GM10847 (cell line): ENCODE measurements around the gene ISL1.

Experiments
- POLR2A ChIP-seq: IDR thresholded peaks from 2 replicates; pipeline ENCODE4 v1.6.1; 2011; ENCODE audit not compliant: insufficient read length; ENCODE audit errors: extremely low read depth

Gene ISL1

DNA sequence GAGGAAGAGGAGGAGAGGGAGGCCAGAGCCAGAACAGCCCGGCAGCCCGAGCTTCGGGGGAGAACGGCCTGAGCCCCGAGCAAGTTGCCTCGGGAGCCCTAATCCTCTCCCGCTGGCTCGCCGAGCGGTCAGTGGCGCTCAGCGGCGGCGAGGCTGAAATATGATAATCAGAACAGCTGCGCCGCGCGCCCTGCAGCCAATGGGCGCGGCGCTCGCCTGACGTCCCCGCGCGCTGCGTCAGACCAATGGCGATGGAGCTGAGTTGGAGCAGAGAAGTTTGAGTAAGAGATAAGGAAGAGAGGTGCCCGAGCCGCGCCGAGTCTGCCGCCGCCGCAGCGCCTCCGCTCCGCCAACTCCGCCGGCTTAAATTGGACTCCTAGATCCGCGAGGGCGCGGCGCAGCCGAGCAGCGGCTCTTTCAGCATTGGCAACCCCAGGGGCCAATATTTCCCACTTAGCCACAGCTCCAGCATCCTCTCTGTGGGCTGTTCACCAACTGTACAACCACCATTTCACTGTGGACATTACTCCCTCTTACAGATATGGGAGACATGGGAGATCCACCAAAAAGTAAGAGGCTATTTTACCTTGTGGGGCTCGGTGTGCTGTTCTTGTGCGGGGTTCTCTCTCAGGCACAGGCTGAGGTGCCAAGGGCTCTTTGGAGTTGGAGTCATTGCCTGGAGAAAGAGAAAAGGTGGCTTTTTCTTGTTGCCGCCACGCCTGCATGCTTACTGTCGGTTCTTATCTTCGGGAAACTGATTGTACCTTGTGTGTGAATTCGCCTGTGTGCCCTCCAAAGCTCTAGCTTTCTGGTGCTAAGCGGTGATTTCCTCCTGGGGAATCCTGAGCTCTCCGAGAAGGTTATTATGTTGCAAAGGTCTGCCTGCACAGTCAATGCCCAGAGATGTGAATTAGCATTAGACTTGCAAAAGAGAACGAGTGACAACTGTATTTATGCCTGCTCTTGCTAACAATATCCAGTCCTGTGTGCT is at the start of gene ISL1:
Gene ISL1, plus strand, starts transcription at position 318 of the 991 bp plus-strand sequence. Its CDS starts 224 bp downstream, at position 542.
- no peak for TF ChIP-seq POLR2A

DNA sequence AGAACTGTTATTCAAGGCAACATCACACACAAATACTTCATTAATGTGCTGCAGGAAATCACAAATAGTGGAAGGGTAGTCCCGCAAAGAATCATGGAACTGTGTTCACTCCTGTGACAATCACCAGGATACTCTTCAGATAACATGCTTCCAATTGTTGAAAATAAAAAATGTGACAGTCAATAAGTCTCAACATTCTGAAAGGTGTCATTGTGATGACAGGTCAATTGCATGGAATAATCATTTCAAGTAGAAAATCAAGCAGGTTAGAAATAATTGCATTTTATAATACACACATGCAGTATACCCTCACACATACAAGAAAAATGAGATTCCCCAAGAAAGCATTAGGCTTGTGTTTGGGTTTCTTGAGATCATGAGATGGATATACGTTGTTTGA is 46.4 kb upstream of the ISL1 start:
- TF ChIP-seq POLR2A: no peak

DNA sequence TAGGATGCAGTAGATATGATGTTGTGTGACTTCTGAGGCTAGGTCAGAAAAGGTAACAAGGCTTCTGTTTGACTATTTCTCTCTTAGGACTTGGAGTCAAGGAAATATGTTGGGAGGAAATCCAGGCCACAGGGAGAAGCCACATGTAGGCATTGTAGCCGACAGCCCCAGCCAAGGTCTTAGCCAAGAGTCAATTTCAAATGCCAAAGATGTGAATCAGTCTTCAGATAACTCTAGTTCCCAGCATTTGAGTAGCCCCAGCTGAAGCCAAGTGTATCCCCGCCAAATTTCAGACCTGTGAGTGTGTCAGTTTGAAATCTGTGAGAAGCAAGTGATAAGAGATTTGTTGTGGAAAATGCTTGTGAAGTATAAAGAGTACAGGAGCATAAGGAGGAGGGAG is 38.1 kb upstream of the ISL1 start:
- TF ChIP-seq POLR2A: no peak

DNA sequence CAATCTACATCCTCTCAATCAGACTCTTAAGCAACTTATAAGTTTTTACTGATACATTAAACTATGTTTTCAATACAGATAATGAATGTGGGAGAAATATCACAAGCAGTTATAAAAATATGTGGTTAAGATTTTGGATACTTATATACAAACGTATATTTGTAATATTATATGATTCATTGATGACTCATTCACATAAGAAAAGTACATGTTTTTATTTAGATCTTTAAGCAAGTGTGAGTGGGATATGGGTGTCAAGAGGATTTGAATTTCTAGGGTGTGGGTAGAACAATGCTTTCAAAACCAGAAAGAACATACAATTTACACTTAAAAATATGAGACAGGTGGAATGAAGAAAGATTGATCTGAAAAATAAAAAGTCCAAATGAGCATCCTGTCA is 36.1 kb upstream of the ISL1 start:
- no peak for TF ChIP-seq POLR2A

DNA sequence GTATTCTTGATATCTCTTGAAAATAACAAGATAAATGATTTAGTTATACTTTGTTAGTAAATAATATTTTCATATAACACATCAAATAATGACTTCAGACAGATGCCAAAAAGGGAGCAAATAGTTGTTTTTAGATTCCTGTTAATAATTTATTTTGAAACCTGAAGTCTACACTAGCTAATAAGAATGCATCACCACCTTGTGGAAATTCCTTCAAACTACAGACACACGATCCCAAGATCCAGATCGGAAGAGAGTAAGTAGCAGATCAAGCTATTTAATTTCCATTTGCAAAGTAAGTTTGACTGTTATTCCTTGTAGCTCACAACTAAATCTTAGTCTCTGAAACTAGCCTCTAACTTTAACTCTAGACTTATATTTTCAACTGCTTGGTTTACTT is 35.5 kb upstream of the ISL1 start:
- TF ChIP-seq POLR2A: no peak

DNA sequence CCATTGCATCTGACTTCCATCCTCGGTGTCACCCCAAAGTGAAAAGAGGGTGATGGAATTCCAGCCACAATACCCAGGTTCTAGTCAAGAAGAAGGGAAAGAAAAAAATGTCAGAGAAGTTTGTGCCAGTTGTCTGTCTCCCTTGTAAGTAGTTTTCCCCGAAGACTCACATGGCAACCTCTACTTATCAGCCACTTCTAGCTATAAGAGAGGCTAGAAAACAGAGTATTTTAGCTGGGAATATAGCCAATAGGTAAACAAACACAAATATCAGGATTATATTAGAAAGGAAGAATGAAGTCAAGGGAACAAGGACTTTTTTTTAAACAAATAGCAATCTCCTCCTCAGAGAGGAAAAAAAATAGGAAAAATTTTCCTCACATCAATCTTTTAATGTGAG is 12.2 kb upstream of the ISL1 start:
- TF ChIP-seq POLR2A: no peak

DNA sequence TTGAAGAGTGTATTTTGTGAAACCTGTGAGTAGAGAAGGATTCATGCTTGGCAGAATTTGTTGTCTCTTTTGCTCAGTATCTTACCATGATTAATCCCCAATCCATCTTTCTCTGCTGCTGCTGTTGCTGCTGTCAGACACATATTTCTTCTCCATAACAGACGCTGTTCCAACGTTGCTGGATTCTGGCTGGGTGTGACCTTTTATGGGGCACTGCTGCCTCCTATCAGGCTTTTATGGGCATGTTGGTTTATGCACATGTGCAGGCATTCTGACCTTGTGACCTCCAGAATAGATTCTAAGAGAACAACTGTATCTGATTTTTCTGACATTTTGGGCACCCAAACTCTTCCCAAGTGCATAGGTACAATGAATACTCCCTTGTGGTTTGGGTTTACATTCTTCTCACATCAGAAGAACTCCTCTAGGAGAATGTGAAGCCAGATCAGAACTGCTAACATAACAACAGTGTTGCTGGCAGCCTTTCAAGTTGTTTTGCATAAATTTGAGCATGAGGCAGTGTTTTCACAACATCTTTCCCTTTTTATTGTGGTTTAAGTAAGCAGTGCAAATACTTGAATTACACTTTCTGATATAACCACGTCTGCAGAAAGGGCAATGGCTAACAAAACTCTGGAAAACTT is 9.2 kb upstream of the ISL1 start:
- no peak for TF ChIP-seq POLR2A

DNA sequence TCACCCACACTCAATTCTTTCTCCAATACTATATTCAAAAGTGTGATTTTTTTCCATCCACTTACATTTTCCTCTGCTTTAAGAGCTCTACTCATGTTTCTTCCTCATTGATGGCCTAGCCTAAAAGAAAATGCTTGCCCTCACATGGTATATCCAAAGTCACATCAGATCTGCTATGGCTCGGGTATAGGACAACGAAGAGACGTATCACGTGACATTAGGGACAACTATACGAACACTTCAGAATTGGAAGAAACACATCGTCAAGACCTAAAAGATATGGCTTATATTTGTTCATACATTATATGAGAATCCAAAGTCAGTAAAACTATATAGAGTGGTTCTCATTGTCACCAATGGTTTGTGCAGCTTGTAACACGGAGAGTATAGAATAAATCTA is 8.2 kb upstream of the ISL1 start:
- no peak for TF ChIP-seq POLR2A

DNA sequence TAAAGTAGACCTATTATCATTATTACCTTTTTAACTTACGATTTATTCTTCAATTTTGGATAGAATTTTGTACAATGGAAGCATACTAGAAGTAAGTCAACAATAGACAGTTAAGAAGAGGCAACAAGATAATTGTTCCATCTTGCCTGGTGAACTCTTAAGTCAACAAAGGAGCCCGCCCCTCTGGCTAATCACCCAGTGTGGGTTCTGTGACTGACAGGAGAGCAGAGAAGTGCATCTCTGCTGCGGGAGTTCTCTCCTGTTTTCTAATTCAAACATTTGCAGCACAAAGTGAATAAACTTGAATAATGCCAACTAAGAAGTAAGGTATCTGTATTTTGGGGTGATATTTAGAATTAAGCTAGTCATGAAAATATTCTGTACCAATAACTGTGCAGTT is 6.7 kb upstream of the ISL1 start:
- TF ChIP-seq POLR2A: no peak

DNA sequence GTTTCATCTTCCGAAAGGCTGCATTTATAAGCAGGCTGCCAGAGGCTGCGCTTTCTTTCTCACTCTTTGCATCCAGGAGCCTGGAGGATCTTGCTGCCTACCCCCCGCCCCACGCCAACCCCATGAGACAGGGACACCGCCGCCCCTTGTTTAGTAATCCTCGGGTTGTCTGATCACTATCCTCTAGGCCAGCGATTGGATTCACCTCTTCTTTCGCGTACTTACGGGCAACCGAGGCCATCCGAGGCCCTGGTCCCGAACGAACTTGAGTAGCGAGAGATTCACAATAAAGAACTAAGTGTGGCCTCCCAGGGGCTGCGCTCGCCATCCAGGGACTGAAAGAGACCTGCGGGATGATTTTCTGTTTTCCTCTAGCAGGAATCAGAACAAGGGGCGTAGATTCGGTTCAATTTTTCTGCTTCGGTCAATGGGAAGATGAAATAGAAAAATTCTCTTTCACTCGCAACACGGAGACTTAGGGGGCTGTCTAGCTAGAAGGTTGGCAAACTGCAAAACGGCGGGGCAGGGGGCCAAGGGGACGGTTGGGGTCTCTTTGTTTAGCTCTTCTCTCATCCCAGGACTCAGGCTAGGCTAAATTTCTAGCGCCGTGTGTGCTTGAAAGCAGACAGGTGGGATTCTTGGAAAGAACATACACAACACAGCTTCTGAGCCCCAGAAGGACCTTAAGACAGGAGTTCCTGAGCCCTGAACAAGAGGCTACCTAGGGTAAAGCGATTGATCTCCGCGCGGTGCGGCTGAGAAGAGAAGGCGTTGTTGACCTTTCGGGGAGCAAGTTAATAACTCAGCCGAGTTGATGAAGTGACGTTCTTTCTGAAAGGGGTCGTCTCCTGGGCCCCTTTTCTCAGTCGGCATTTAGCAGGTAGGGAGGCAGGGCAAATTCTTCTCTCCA is 5.8 kb upstream of the ISL1 start:
- no peak for TF ChIP-seq POLR2A

DNA sequence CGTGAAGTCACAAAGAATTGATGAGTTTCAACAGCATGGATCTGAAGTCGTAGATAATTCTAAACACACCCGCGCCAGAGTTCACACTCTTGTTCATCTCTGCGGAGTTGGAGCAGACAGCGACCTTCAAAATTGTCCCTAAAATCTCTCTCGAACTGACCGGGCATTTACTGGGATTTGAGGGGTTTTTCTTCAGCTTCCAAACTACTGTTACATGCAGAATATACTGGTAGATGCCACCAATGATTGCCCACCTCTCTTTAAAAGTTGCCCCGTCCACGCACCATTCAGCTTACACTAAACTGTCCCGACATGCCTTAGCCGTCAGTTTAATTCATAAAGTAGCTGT is 5.2 kb upstream of the ISL1 start:
- no peak for TF ChIP-seq POLR2A

DNA sequence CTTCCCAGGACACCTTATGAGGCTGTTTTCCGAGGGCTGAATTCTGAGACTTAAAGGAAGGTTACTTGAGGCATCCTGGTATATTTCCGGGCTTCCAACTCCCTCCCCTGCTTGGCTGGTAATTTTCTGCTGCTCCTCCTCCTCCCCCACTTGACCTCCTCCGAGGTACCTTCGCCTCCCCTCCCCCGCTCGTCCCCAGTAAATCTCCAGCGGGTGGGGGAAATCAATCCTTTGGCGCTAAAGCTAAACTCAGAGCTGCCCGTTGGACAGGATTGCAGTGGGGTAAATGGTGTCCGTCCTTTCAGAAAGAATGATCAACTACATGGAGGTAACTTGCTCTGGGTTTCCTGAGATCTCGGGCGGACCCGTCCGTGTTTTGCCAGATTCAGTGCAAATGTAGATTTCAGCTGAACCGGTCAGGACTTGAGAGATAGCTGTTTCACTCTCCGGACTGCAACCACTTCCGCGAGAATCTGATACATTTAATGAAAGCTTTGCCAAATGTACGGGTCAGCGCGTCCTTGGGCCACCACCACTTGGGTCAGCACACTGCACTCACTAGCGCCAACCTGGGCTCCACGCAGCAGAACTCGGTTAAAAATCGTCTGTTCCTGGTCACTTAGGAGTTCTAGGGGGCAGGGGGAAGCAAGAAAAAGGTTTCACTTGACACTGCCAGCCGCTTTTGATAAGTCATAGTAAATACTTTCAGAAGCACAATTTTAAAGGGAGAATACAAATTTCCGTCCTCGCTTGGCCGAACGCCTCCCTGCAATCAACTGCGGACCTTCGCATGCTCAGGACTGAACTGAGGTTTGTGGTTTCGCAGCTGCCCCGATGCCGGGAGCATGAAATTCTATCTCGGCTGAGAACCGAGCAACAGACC is 4.6 kb upstream of the ISL1 start:
- no peak for TF ChIP-seq POLR2A

DNA sequence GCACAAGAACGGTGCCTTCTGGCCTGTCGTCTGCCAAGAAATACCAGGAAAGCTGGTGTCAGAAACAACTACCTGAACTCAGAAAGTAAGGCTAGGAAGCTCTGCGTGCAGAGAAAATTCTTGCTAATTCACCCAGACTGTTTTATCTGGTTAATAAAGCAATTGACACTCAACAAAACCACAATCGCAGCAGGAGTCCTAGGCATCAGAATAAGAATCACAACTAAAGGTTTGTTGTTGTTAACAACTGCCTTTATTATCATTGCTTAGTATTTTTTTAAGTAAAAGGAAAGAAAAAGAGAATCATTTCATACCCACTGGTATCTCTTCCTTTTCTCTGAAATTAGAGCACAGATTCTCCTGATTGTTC is 3.9 kb upstream of the ISL1 start:
- no peak for TF ChIP-seq POLR2A

DNA sequence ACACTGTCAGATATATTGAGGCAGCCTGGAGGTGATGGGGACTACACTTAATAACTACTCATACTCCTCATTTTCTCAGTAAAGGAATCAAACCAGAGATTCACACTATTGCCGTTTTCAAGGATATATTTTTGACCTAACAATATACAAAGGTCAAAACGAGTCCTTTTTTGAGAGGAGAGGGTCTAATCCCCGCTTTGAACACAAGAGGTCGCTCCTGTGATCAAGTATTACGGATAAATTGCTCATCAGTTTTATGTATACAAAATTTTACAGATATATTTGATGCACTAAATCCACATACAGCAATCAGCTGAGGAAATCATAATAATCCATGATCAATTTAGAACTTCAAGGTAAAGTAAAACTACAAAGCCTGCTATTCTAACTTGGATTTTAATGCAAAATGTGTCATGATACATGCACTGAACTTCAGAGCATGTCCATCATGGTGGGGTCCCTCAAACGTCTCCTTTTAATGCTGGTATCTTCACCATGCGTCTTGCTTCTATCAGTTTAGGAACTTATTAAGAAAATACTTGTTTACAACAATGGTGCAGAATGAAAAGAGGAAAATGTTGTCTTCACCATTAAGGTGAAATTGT is 2.5 kb upstream of the ISL1 start:
- no peak for TF ChIP-seq POLR2A

DNA sequence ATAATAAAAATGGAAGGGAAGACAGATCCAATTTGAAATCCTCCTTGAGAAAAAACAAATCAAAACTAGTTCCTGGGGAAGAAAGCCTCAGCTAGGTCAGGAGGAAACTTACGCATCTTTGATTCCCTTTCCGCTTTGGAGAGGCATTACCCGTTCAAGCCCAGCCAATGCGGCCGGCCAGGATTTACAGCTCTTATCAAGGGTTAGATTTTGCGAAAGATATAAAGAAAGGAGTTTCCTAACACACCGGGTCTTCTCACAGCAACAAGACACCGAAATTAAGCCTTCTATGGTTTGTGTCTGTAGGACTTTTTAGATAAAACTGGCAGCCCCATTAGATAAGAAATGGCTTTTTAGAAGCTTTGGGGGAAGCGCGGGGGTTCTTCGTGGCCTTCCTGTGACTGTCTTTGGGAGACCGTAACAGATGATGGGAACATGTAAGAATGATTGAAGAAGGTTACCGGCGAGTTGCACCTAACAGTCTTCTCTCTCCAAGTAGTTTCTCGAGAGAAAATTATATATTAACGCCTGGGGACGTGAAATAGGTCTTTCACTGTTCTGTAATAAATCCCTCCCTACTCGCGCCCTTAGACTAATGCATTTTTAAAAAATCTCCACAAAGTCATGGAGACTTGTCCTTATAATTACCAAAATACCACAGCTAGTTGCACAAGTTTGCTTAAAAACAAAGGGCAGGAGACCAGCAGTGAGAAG is 1.3 kb upstream of the ISL1 start:
- no peak for TF ChIP-seq POLR2A
